SK-N-SH (cell line): ENCODE results near the gene LRTM2. TPM values are rescaled to one million over a fixed set of nuclear protein-coding genes. Genes with fewer than 3 reads are reported as not detected.

Experiments
- CTCF ChIA-PET: fragments of 300-600, 350-600 bp; formaldehyde crosslinking; extraction: SDS; loops from one replicate; lab custom pipeline; 2021; lab: Yijun Ruan, JAX
- POLR2A ChIA-PET: fragments of 350-600 bp; sonication (Branson Sonifier 250); formaldehyde crosslinking; extraction: SDS; loops from one replicate; lab custom pipeline; 2020; ENCODE audit warnings: antibody characterized with exemption, inconsistent platforms; lab: Yijun Ruan, JAX
- DNase-seq: peaks from one replicate; pipeline ENCODE4 v3.0.0; 2012
- H2AFZ ChIP-seq: fragments of 200-600 bp; sonication (generic); 2 replicates; pipeline ENCODE4 v1.8.1; 2016; ENCODE audit warnings: antibody characterized with exemption, mild to moderate bottlenecking, low read depth
- H3F3A ChIP-seq: fragments of 200-600 bp; sonication (generic); replicated peaks from 2 replicates; pipeline ENCODE3; 2016; ENCODE audit warnings: antibody characterized with exemption, mild to moderate bottlenecking; ENCODE audit not compliant: insufficient read depth
- H3K27ac ChIP-seq, 2 experiments: fragments of 200-500 bp in 1 of 2; fragments of 200-600 bp in 1 of 2; sonication (Bioruptor generic) in 1 of 2; sonication (generic), shearing (Covaris generic) in 1 of 2; 2 replicates each; pipeline versions ENCODE4 v1.5.1 to v1.6.1; 2014 to 2016; ENCODE audit warnings: low read depth in 2 of 2, inconsistent platforms in 1 of 2, low read length in 1 of 2, mild to moderate bottlenecking in 1 of 2, mixed read lengths in 1 of 2
- H3K27me3 ChIP-seq: fragments of 200-600 bp; sonication (generic), shearing (Covaris generic); 2 replicates; pipeline ENCODE4 v1.6.1; 2016; ENCODE audit warnings: mixed run types; ENCODE audit not compliant: insufficient read depth
- H3K36me3 ChIP-seq, 2 experiments: fragments of 200-500 bp in 1 of 2; fragments of 200-600 bp in 1 of 2; sonication (Bioruptor generic) in 1 of 2; sonication (generic) in 1 of 2; replicated peaks in 1 of 2; 2 replicates each; pipeline versions ENCODE3 to v1.5.1; 2014 to 2016; ENCODE audit warnings: low read length in 1 of 2, mild to moderate bottlenecking in 1 of 2; ENCODE audit not compliant: insufficient read depth in 2 of 2, control insufficient read depth in 1 of 2
- H3K4me1 ChIP-seq, 2 experiments: fragments of 200-500 bp in 1 of 2; fragments of 200-600 bp in 1 of 2; sonication (Bioruptor generic) in 1 of 2; sonication (generic), shearing (Covaris generic) in 1 of 2; 2 replicates each; pipeline versions ENCODE4 v1.5.1 to v1.6.1; 2014 to 2016; ENCODE audit warnings: low read depth in 1 of 2, low read length in 1 of 2, mixed run types in 1 of 2; ENCODE audit not compliant: insufficient read depth in 2 of 2, control insufficient read depth in 1 of 2
- H3K4me2 ChIP-seq: fragments of 200-600 bp; sonication (generic), shearing (Covaris generic); 2 replicates; pipeline ENCODE4 v1.6.1; 2017; ENCODE audit warnings: mixed run types
- H3K4me3 ChIP-seq, 2 experiments: fragments of 200-500 bp in 1 of 2; fragments of 200-600 bp in 1 of 2; sonication (Bioruptor generic) in 1 of 2; sonication (generic), shearing (Covaris generic) in 1 of 2; 2 replicates each; pipeline versions ENCODE4 v1.5.1 to v1.8.1; 2014 to 2016; ENCODE audit warnings: low read depth in 2 of 2, inconsistent platforms in 1 of 2, low read length in 1 of 2, mild to moderate bottlenecking in 1 of 2, mixed read lengths in 1 of 2, moderate library complexity in 1 of 2
- H3K79me2 ChIP-seq: fragments of 200-600 bp; sonication (generic); 2 replicates; pipeline ENCODE4 v1.8.1; 2017; ENCODE audit warnings: mild to moderate bottlenecking; ENCODE audit not compliant: insufficient read depth
- H3K9ac ChIP-seq: fragments of 200-600 bp; sonication (generic); 2 replicates; pipeline ENCODE4 v1.6.1; 2017; ENCODE audit warnings: mixed run types
- H3K9me2 ChIP-seq: fragments of 200-600 bp; sonication (generic); 2 replicates; pipeline ENCODE4 v1.6.1; 2017; ENCODE audit warnings: mixed run types
- H3K9me3 ChIP-seq: fragments of 200-600 bp; sonication (generic); 2 replicates; pipeline ENCODE4 v1.6.1; 2017; ENCODE audit warnings: mixed run types, mild to moderate bottlenecking, moderate library complexity
- H4K20me1 ChIP-seq: fragments of 200-600 bp; sonication (generic); 2 replicates; pipeline ENCODE4 v1.6.1; 2017; ENCODE audit warnings: mild to moderate bottlenecking, mixed run types; ENCODE audit not compliant: insufficient read depth
- CTCF ChIP-seq: fragments of 200-600 bp; sonication (generic); IDR thresholded peaks from 2 replicates; pipeline ENCODE4 v1.6.1; 2017; ENCODE audit warnings: antibody characterized with exemption, mild to moderate bottlenecking, moderate library complexity
- EZH2phosphoT487 ChIP-seq: fragments of 200-600 bp; sonication (generic); IDR thresholded peaks from 2 replicates; pipeline ENCODE4 v1.6.1; 2017; ENCODE audit warnings: low read depth, mixed run types, mild to moderate bottlenecking, antibody characterized with exemption, moderate library complexity, borderline replicate concordance
- IRF3 ChIP-seq: fragments of 150-350 bp; IDR thresholded peaks from 2 replicates; pipeline ENCODE4 v1.6.1; 2016; ENCODE audit warnings: mild to moderate bottlenecking, low read depth, low read length
- JUND ChIP-seq: IDR thresholded peaks from 2 replicates; pipeline ENCODE4 v1.4.0; 2012
- MEF2A ChIP-seq: IDR thresholded peaks from 2 replicates; pipeline ENCODE4 v1.4.0; 2012; ENCODE audit warnings: low read depth, borderline replicate concordance
- PBX3 ChIP-seq: IDR thresholded peaks from 2 replicates; pipeline ENCODE4; 2012
- POLR2AphosphoS5 ChIP-seq: IDR thresholded peaks from 2 replicates; pipeline ENCODE4 v1.6.1; 2012; ENCODE audit warnings: low read depth, low read length
- RAD21 ChIP-seq: IDR thresholded peaks from 2 replicates; pipeline ENCODE4 v1.6.1; 2012; ENCODE audit warnings: mild to moderate bottlenecking, low read length
- SIN3A ChIP-seq: IDR thresholded peaks from 2 replicates; pipeline ENCODE4 v1.6.1; 2012; ENCODE audit warnings: low read depth, mild to moderate bottlenecking, low read length, moderate library complexity, borderline replicate concordance
- TCF12 ChIP-seq: IDR thresholded peaks from 2 replicates; pipeline ENCODE4 v1.4.0; 2012
- YY1 ChIP-seq: IDR thresholded peaks from 2 replicates; pipeline ENCODE4 v1.4.0; 2012; ENCODE audit warnings: low read depth, mild to moderate bottlenecking
- WGBS: methylation state at CpG from one replicate; pipeline ENCODE4 v1.1.6; 2017; ENCODE audit warnings: low lambda C conversion rate; 5-methylcytosine and 5-hydroxymethylcytosine counted together
- polyA plus RNA-seq, 3 experiments: library from polyadenylated mRNA; depleted of rRNA; stranded (reverse); fragments of >200 nt; gene quantifications; 2 replicates each; pipeline ENCODE4 v1.2.3, GENCODE V29; 2012
- TF ChIP-seq, protein P1 (sequence below): fragments of 150-350 bp; IDR thresholded peaks from 2 replicates; pipeline ENCODE4 v1.6.1; 2017; ENCODE audit warnings: antibody characterized with exemption, low read length, low read depth, borderline replicate concordance
- TF ChIP-seq, protein P2 (sequence below): IDR thresholded peaks from 2 replicates; pipeline ENCODE4 v1.6.1; 2012; ENCODE audit warnings: mild to moderate bottlenecking, low read depth, low read length, moderate library complexity

Gene LRTM2
- polyA plus RNA-seq, 1 of the 3 experiments (the other 2 are of a cell fraction) = not detected

GRCh38 chr12:1808036-1808797 lies 12.1 kb upstream of the LRTM2 start:
- no peak for TF ChIP-seq MEF2A
- no peak for TF ChIP-seq IRF3
- no peak for TF ChIP-seq RAD21
- TF ChIP-seq, protein P1, sequence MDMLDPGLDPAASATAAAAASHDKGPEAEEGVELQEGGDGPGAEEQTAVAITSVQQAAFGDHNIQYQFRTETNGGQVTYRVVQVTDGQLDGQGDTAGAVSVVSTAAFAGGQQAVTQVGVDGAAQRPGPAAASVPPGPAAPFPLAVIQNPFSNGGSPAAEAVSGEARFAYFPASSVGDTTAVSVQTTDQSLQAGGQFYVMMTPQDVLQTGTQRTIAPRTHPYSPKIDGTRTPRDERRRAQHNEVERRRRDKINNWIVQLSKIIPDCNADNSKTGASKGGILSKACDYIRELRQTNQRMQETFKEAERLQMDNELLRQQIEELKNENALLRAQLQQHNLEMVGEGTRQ = no peak
- no peak for TF ChIP-seq JUND
- TF ChIP-seq TCF12 = no peak
- TF ChIP-seq EZH2phosphoT487 = no peak
- no peak for TF ChIP-seq PBX3
- no peak for TF ChIP-seq SIN3A
- TF ChIP-seq CTCF = no peak
- no peak for TF ChIP-seq YY1
- no peak for TF ChIP-seq POLR2AphosphoS5
- TF ChIP-seq, protein P2, sequence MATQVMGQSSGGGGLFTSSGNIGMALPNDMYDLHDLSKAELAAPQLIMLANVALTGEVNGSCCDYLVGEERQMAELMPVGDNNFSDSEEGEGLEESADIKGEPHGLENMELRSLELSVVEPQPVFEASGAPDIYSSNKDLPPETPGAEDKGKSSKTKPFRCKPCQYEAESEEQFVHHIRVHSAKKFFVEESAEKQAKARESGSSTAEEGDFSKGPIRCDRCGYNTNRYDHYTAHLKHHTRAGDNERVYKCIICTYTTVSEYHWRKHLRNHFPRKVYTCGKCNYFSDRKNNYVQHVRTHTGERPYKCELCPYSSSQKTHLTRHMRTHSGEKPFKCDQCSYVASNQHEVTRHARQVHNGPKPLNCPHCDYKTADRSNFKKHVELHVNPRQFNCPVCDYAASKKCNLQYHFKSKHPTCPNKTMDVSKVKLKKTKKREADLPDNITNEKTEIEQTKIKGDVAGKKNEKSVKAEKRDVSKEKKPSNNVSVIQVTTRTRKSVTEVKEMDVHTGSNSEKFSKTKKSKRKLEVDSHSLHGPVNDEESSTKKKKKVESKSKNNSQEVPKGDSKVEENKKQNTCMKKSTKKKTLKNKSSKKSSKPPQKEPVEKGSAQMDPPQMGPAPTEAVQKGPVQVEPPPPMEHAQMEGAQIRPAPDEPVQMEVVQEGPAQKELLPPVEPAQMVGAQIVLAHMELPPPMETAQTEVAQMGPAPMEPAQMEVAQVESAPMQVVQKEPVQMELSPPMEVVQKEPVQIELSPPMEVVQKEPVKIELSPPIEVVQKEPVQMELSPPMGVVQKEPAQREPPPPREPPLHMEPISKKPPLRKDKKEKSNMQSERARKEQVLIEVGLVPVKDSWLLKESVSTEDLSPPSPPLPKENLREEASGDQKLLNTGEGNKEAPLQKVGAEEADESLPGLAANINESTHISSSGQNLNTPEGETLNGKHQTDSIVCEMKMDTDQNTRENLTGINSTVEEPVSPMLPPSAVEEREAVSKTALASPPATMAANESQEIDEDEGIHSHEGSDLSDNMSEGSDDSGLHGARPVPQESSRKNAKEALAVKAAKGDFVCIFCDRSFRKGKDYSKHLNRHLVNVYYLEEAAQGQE = no peak
- TF ChIP-seq, all 33 proteins: peak for 0
- Histone ChIP-seq H3K27ac (no peak overlapping the region), H3F3A (no peaks in the 10 kb centered on the region), H3K4me1 (peaks cover 0 to 10% of the 10 kb centered on the region in 2 experiments; a peak in 1 of 4 replicates), H3K4me3 (no peak overlapping the region), H2AFZ (no peak overlapping the region), H3K9me2 (no peaks in the 10 kb centered on the region), H3K9me3 (no peaks in the 10 kb centered on the region), H3K79me2 (no peaks in the 10 kb centered on the region), H3K36me3 (no peaks in the 10 kb centered on the region), H3K4me2 (no peak overlapping the region), H3K9ac (no peak overlapping the region), H3K27me3 (peaks cover under 1% of the 10 kb centered on the region; the same call in 1 of the 2 replicates), H4K20me1 (no peaks in the 10 kb centered on the region)
- CTCF ChIA-PET = interaction anchor here (0.6 to 17.5 kb wide), 3 partner anchors 18 to 176 kb away, joined by 3 to 349 read pairs (median 3); no protein-coding TSS in a partner anchor
- POLR2A ChIA-PET = no interaction called here
- DNase-seq = no peak
- 86% methylated on average over 16 of the region's 19 CpGs for WGBS
